ENCODE results near the gene PCBP2. TPM values are rescaled to one million over a fixed set of nuclear protein-coding genes. Genes with fewer than 3 reads are reported as not detected.

PCBP2 gene
- total RNA-seq, 2 experiments from 2014 or later: 209 to 1,015 TPM

DNA sequence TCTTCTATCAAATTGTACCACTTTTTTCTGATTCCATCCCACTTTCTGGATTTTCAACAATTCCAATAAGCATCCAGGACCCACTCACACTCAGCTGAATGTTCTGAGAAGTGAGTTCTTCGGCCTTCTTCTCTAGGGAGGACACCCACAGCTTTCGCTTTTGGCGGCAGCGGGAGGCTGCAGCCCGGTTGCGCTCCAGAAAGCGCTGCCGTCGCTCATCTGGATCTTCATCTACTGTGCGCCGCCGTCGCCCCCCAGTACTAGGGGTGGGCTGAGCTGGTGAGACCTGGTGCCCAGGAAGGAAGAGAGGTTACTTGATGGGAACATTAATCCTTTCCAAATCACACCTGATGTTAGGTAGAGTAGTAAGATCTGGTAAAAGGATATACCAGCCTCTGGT lies 72.6 kb downstream of the PCBP2 start:
- TF ChIP-seq, protein P1, sequence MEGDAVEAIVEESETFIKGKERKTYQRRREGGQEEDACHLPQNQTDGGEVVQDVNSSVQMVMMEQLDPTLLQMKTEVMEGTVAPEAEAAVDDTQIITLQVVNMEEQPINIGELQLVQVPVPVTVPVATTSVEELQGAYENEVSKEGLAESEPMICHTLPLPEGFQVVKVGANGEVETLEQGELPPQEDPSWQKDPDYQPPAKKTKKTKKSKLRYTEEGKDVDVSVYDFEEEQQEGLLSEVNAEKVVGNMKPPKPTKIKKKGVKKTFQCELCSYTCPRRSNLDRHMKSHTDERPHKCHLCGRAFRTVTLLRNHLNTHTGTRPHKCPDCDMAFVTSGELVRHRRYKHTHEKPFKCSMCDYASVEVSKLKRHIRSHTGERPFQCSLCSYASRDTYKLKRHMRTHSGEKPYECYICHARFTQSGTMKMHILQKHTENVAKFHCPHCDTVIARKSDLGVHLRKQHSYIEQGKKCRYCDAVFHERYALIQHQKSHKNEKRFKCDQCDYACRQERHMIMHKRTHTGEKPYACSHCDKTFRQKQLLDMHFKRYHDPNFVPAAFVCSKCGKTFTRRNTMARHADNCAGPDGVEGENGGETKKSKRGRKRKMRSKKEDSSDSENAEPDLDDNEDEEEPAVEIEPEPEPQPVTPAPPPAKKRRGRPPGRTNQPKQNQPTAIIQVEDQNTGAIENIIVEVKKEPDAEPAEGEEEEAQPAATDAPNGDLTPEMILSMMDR (conservative IDR thresholded peaks at IDR 0.05; ENCODE audit: low read length): no peak
- TF ChIP-seq EZH2phosphoT487 (IDR thresholded peaks at IDR 0.05; ENCODE audit: borderline replicate concordance, low read depth, low read length): no peak
- no peaks in the 10 kb centered on the region for H3K9me2 ChIP-seq (ENCODE audit: insufficient read depth, low read length)
- H3K36me3 ChIP-seq (ENCODE audit: insufficient read depth, low read length): peaks cover 42% of the 10 kb centered on the region
- no peaks in the 10 kb centered on the region for H3K4me1 ChIP-seq (ENCODE audit: insufficient read depth, low read length, poor library complexity, severe bottlenecking)
- no peak overlapping the region for H3K27ac ChIP-seq (ENCODE audit: low read depth, low read length, poor library complexity, severe bottlenecking)
- CTCF ChIA-PET (ENCODE audit: unreplicated experiment): no interaction called here
- H2AFZ ChIP-seq (ENCODE audit: low read length): no peak overlapping the region
- intact Hi-C loops (cut with micrococcal nuclease; ENCODE audit: unreplicated experiment): no loop called here
- BruUV-seq (replicated peaks): no TSS peak
- DNase-seq (ENCODE audit: low spot score): no peak
- H3K4me2 ChIP-seq (ENCODE audit: low read length): no peak overlapping the region
- no peaks in the 10 kb centered on the region for H4K20me1 ChIP-seq (ENCODE audit: insufficient read depth, low read length)
- no peaks in the 10 kb centered on the region for H3K9me3 ChIP-seq (ENCODE audit: low read length)
- POLR2A ChIA-PET: interaction anchor here (1.0 kb wide), 1 partner anchor 9 kb away, joined by 3 read pairs; no protein-coding TSS in a partner anchor
- H3K79me2 ChIP-seq (ENCODE audit: insufficient read depth, low read depth, low read length): no peaks in the 10 kb centered on the region
- H3K4me3 ChIP-seq (ENCODE audit: low read depth, low read length, poor library complexity, severe bottlenecking): no peak overlapping the region

DNA sequence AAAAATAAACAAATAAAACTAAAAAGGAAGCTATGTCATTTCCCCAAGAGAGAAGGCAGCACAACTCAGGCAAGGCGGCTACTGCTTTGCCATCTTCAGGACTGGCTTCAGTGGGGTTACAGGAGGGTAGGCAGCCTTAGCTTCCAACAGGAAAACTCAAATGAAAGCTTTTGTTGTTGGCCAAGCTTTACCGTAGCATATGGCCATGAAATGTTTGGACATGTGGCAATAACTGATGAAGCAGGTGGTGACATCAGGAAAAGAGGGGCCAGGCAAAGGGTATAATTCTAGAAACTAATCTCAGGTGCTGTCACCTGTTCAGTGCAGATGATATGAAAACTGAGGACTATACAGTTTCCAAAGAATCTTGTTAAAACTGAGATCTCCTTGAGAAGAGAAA lies 78.2 kb downstream of the PCBP2 start:
- Histone ChIP-seq H3K4me3 (ENCODE audit: low read depth, low read length, poor library complexity, severe bottlenecking) (no peak overlapping the region), H3K9me3 (ENCODE audit: low read length) (no peaks in the 10 kb centered on the region), H3K9me2 (ENCODE audit: insufficient read depth, low read length) (no peaks in the 10 kb centered on the region), H3K4me1 (ENCODE audit: insufficient read depth, low read length, poor library complexity, severe bottlenecking) (no peaks in the 10 kb centered on the region), H4K20me1 (ENCODE audit: insufficient read depth, low read length) (no peaks in the 10 kb centered on the region), H3K79me2 (ENCODE audit: insufficient read depth, low read depth, low read length) (no peaks in the 10 kb centered on the region), H3K27ac (ENCODE audit: low read depth, low read length, poor library complexity, severe bottlenecking) (no peak overlapping the region), H3K4me2 (ENCODE audit: low read length) (no peak overlapping the region), H2AFZ (ENCODE audit: low read length) (no peak overlapping the region), H3K36me3 (ENCODE audit: insufficient read depth, low read length) (peaks cover 46% of the 10 kb centered on the region)
- DNase-seq (ENCODE audit: low spot score): no peak
- CTCF ChIA-PET (ENCODE audit: unreplicated experiment): no interaction called here
- TF ChIP-seq EZH2phosphoT487 (IDR thresholded peaks at IDR 0.05; ENCODE audit: borderline replicate concordance, low read depth, low read length): no peak
- TF ChIP-seq, protein P1 (conservative IDR thresholded peaks at IDR 0.05; ENCODE audit: low read length): no peak
- BruUV-seq (replicated peaks): no TSS peak
- POLR2A ChIA-PET: interaction anchor here (0.6 kb wide), 1 partner anchor 62 kb away, joined by 3 read pairs; no protein-coding TSS in a partner anchor
- intact Hi-C loops (cut with micrococcal nuclease; ENCODE audit: unreplicated experiment): no loop called here

Small RNA genes lying within 50 kb of the gene (small RNA-seq; reads per million reads assigned to genes)
- not detected for gene AC023509.3

Other genes with a start within 250 kb of the PCBP2 start
- gene ITGB7, start 244.9 kb upstream of the PCBP2 start, total RNA-seq (2014; rRNA removed; shearing (Covaris generic)): 48.6 and 51.7 TPM in 2 replicates
- 153 and 207 TPM in 2 replicates for gene ITGB7, start 244.9 kb upstream of the PCBP2 start, total RNA-seq (2022)
- gene RARG, start 219.9 kb upstream of the PCBP2 start, total RNA-seq (2014; rRNA removed; shearing (Covaris generic)): 1.4 and 7.0 TPM in 2 replicates
- 5.1 and 8.4 TPM in 2 replicates for gene RARG, start 219.9 kb upstream of the PCBP2 start, total RNA-seq (2022)
- 77.4 and 78.2 TPM in 2 replicates for gene ESPL1, start 183.8 kb upstream of the PCBP2 start, total RNA-seq (2014; rRNA removed; shearing (Covaris generic))
- gene ESPL1, start 183.8 kb upstream of the PCBP2 start, total RNA-seq (2022): 121 and 137 TPM in 2 replicates
- gene PFDN5, start 156.6 kb upstream of the PCBP2 start, total RNA-seq (2014; rRNA removed; shearing (Covaris generic)): 348 and 394 TPM in 2 replicates
- 264 TPM in 2 replicates for gene PFDN5, start 156.6 kb upstream of the PCBP2 start, total RNA-seq (2022)
- gene MYG1, start 152.4 kb upstream of the PCBP2 start, total RNA-seq (2014; rRNA removed; shearing (Covaris generic)): 41.0 and 53.4 TPM in 2 replicates
- gene MYG1, start 152.4 kb upstream of the PCBP2 start, total RNA-seq (2022): 59.3 and 64.9 TPM in 2 replicates
- 85.5 and 95.6 TPM in 2 replicates for gene AAAS, start 130.5 kb upstream of the PCBP2 start, total RNA-seq (2014; rRNA removed; shearing (Covaris generic))
- 94.5 and 109 TPM in 2 replicates for gene AAAS, start 130.5 kb upstream of the PCBP2 start, total RNA-seq (2022)
- 0.16 TPM in 1 of 2 replicates, not detected in the other for gene SP7, start 115.7 kb upstream of the PCBP2 start, total RNA-seq (2014; rRNA removed; shearing (Covaris generic))
- gene SP7, start 115.7 kb upstream of the PCBP2 start, total RNA-seq (2022): 0.27 TPM in 1 of 2 replicates, not detected in the other
- 47.3 and 58.9 TPM in 2 replicates for gene SP1, start 71.9 kb upstream of the PCBP2 start, total RNA-seq (2014; rRNA removed; shearing (Covaris generic))
- gene SP1, start 71.9 kb upstream of the PCBP2 start, total RNA-seq (2022): 83.9 and 93.9 TPM in 2 replicates
- not detected in 2 replicates for gene AMHR2, start 28.2 kb upstream of the PCBP2 start, total RNA-seq (2014; rRNA removed; shearing (Covaris generic))
- gene AMHR2, start 28.2 kb upstream of the PCBP2 start, total RNA-seq (2022): not detected in 2 replicates
- 54.1 and 83.9 TPM in 2 replicates for gene PRR13, start 10.4 kb upstream of the PCBP2 start, total RNA-seq (2014; rRNA removed; shearing (Covaris generic))
- 219 and 230 TPM in 2 replicates for gene PRR13, start 10.4 kb upstream of the PCBP2 start, total RNA-seq (2022)
- gene MAP3K12, start 47.4 kb downstream of the PCBP2 start, total RNA-seq (2014; rRNA removed; shearing (Covaris generic)): 7.2 TPM in 2 replicates
- gene MAP3K12, start 47.4 kb downstream of the PCBP2 start, total RNA-seq (2022): 13.4 and 13.7 TPM in 2 replicates
- gene TARBP2, start 49.2 kb downstream of the PCBP2 start, total RNA-seq (2014; rRNA removed; shearing (Covaris generic)): 49.1 and 62.6 TPM in 2 replicates
- 41.8 and 45.9 TPM in 2 replicates for gene TARBP2, start 49.2 kb downstream of the PCBP2 start, total RNA-seq (2022)
- gene NPFF, start 55.4 kb downstream of the PCBP2 start, total RNA-seq (2014; rRNA removed; shearing (Covaris generic)): not detected in 2 replicates
- gene NPFF, start 55.4 kb downstream of the PCBP2 start, total RNA-seq (2022): not detected in 2 replicates
- gene ATF7, start 174.3 kb downstream of the PCBP2 start, total RNA-seq (2014; rRNA removed; shearing (Covaris generic)): 5.9 and 6.8 TPM in 2 replicates
- 23.2 and 26.5 TPM in 2 replicates for gene ATF7, start 174.3 kb downstream of the PCBP2 start, total RNA-seq (2022)
- gene ATP5MC2, start 224.0 kb downstream of the PCBP2 start, total RNA-seq (2014; rRNA removed; shearing (Covaris generic)): 423 and 500 TPM in 2 replicates
- 374 and 417 TPM in 2 replicates for gene ATP5MC2, start 224.0 kb downstream of the PCBP2 start, total RNA-seq (2022)

Measured in OCI-LY7 (cell line).